ENCODE measurements around the gene PRCC.

GRCh38 chr1:156795787-156796186 is 28.5 kb downstream of the PRCC start:
- TF ChIP-seq SUZ12 (IDR thresholded peaks at IDR 0.05; ENCODE audit: extremely low read depth, insufficient read depth, insufficient read length): no peak
- no peak for TF ChIP-seq YY1 (IDR thresholded peaks at IDR 0.05; ENCODE audit: insufficient read depth, insufficient read length)
